ENCODE results near the gene KNDC1.

Gene KNDC1

GRCh38 chr10:133160826-133161471 is 930 bp downstream of the KNDC1 start:
- DNase-seq (ENCODE audit: low read depth), result no peak

GRCh38 chr10:133161486-133162109 is 1.6 kb downstream of the KNDC1 start:
- no peak for TF ChIP-seq CTCF (IDR thresholded peaks at IDR 0.05; ENCODE audit: low read length, missing control alignments)
- H3K4me3 ChIP-seq (replicated peaks; ENCODE audit: low read depth, low read length), result no peak overlapping the region
- DNase-seq (ENCODE audit: low read depth), result no peak

More at GRCh38 chr10:133160826-133161471, 930 bp downstream of the KNDC1 start:
- no peak for TF ChIP-seq CTCF (IDR thresholded peaks at IDR 0.05; ENCODE audit: low read length, missing control alignments)
- H3K4me3 ChIP-seq (replicated peaks; ENCODE audit: low read depth, low read length), result peak overlapping the region; percentile 47

- TF ChIP-seq CTCF (IDR thresholded peaks at IDR 0.05; ENCODE audit: low read length, missing control alignments), result no peak
These were observed 2.3 kb downstream of the KNDC1 start for GRCh38 chr10:133162178-133162909.

GRCh38 chr10:133162910-133163856 is 3.2 kb downstream of the KNDC1 start:
- DNase-seq (ENCODE audit: low read depth), result no peak
- no peak overlapping the region for H3K4me3 ChIP-seq (replicated peaks; ENCODE audit: low read depth, low read length)
- no peak for TF ChIP-seq CTCF (IDR thresholded peaks at IDR 0.05; ENCODE audit: low read length, missing control alignments)

More at GRCh38 chr10:133162178-133162909, 2.3 kb downstream of the KNDC1 start:
- no peak overlapping the region for H3K4me3 ChIP-seq (replicated peaks; ENCODE audit: low read depth, low read length)
- no peak for DNase-seq (ENCODE audit: low read depth)

- no peak for TF ChIP-seq CTCF (IDR thresholded peaks at IDR 0.05; ENCODE audit: low read length, missing control alignments)
- no peak for DNase-seq (ENCODE audit: low read depth)
- H3K4me3 ChIP-seq (replicated peaks; ENCODE audit: low read depth, low read length), result no peak overlapping the region
These were observed 4.1 kb downstream of the KNDC1 start for GRCh38 chr10:133163889-133164815.

Data from fibroblast of pulmonary artery (primary cell).